Activated CD4-positive, alpha-beta T cell treated with anti-CD3 and anti-CD28 coated beads, Interleukin-10, Interleukin-2, amounts not matched to agents 100 ng/mL and 50 ng/mL, durations not matched to agents 16 hours and 8 hours (primary cell): Measurements from ENCODE around the gene CLSTN1.
"Not testable (repeated sequence)": the region's sequence is repeated elsewhere in the genome, so short reads cannot be mapped to it uniquely, and the experiment has no call there.

Experiments
- DNase-seq: peaks from one replicate; pipeline ENCODE4 v3.0.0-alpha.2; 2020

Gene CLSTN1

GRCh38 chr1:9794081-9794480 lies 29.7 kb downstream of the CLSTN1 start:
- DNase-seq, result no peak

- no peak for DNase-seq
Measured at GRCh38 chr1:9793291-9793690, 30.5 kb downstream of the CLSTN1 start.

- DNase-seq, result no peak
Measured at GRCh38 chr1:9792156-9793042, 31.4 kb downstream of the CLSTN1 start.

GRCh38 chr1:9789700-9790099 lies 34.1 kb downstream of the CLSTN1 start:
- DNase-seq, result not testable (repeated sequence)

- DNase-seq, result peak; percentile 85
Measured at GRCh38 chr1:9787702-9788101, 36.1 kb downstream of the CLSTN1 start.

- no peak for DNase-seq
Measured at GRCh38 chr1:9785406-9785805, 38.4 kb downstream of the CLSTN1 start.

- peak; percentile 75 for DNase-seq
Measured at GRCh38 chr1:9784508-9785133, 39.1 kb downstream of the CLSTN1 start.

GRCh38 chr1:9782897-9783296 lies 40.9 kb downstream of the CLSTN1 start:
- no peak for DNase-seq

- no peak for DNase-seq
Measured at GRCh38 chr1:9782116-9782751, 41.5 kb downstream of the CLSTN1 start.

GRCh38 chr1:9780554-9781110 lies 43.1 kb downstream of the CLSTN1 start:
- peak; percentile 21 for DNase-seq

GRCh38 chr1:9778905-9779304 lies 44.9 kb downstream of the CLSTN1 start:
- DNase-seq, result no peak

GRCh38 chr1:9776685-9777084 lies 47.1 kb downstream of the CLSTN1 start:
- no peak for DNase-seq

GRCh38 chr1:9774712-9775679 lies 48.8 kb downstream of the CLSTN1 start:
- no peak for DNase-seq

- no peak for DNase-seq
Measured at GRCh38 chr1:9770298-9770697, 53.5 kb downstream of the CLSTN1 start.

GRCh38 chr1:9768983-9769382 lies 54.8 kb downstream of the CLSTN1 start:
- no peak for DNase-seq

- peak; percentile 50 for DNase-seq
Measured at GRCh38 chr1:9767964-9768668, 55.6 kb downstream of the CLSTN1 start.

GRCh38 chr1:9766759-9767442 lies 56.9 kb downstream of the CLSTN1 start:
- no peak for DNase-seq

- DNase-seq, result no peak
Measured at GRCh38 chr1:9764550-9764949, 59.2 kb downstream of the CLSTN1 start.

GRCh38 chr1:9763914-9764313 lies 59.9 kb downstream of the CLSTN1 start:
- no peak for DNase-seq

- DNase-seq, result not testable (repeated sequence)
Measured at GRCh38 chr1:9762446-9762845, 61.3 kb downstream of the CLSTN1 start.

GRCh38 chr1:9761855-9762254 lies 61.9 kb downstream of the CLSTN1 start:
- no peak for DNase-seq
